Adipocyte (in vitro differentiated cells): ENCODE measurements around the gene RECQL5.

Source experiments
- DNase-seq: peaks from one replicate; pipeline ENCODE4 v3.0.0-alpha.2; 2015; ENCODE audit warnings: low read depth
- H3K27me3 ChIP-seq: replicated peaks from 2 replicates; pipeline ENCODE4 v1.7.0; 2013; ENCODE audit warnings: mild to moderate bottlenecking, low read length, moderate library complexity; ENCODE audit not compliant: control insufficient read depth, insufficient read depth
- H3K36me3 ChIP-seq: 2 replicates; pipeline ENCODE4 v1.7.0; 2013; ENCODE audit warnings: low read length, mild to moderate bottlenecking, moderate library complexity; ENCODE audit not compliant: control insufficient read depth, insufficient read depth, severe bottlenecking
- H3K4me1 ChIP-seq: 2 replicates; pipeline ENCODE4 v1.7.0; 2013; ENCODE audit warnings: mild to moderate bottlenecking, low read length, moderate library complexity; ENCODE audit not compliant: control insufficient read depth, insufficient read depth
- H3K4me3 ChIP-seq: 2 replicates; pipeline ENCODE4 v1.7.0; 2013; ENCODE audit warnings: mild to moderate bottlenecking, low read length, moderate library complexity
- H3K9ac ChIP-seq: 2 replicates; pipeline ENCODE4 v1.7.0; 2013; ENCODE audit warnings: mild to moderate bottlenecking, low read length, moderate library complexity
- H3K9me3 ChIP-seq: 2 replicates; pipeline ENCODE4 v1.7.0; 2013; ENCODE audit warnings: mild to moderate bottlenecking, low read length, moderate library complexity; ENCODE audit not compliant: control insufficient read depth

The RECQL5 gene

GRCh38 chr17:75622771-75623273 lies 44.1 kb downstream of the RECQL5 start:
- peaks cover 13% of the 10 kb centered on the region for H3K27me3 ChIP-seq
- H3K9ac ChIP-seq = no peak overlapping the region
- H3K4me1 ChIP-seq = no peaks in the 10 kb centered on the region
- no peak overlapping the region for H3K4me3 ChIP-seq
- no peak for DNase-seq
- no peaks in the 10 kb centered on the region for H3K36me3 ChIP-seq
- H3K9me3 ChIP-seq = no peaks in the 10 kb centered on the region

GRCh38 chr17:75622076-75622475 lies 44.9 kb downstream of the RECQL5 start:
- Histone ChIP-seq H3K9ac (no peak overlapping the region), H3K4me1 (no peaks in the 10 kb centered on the region), H3K27me3 (peaks cover 18% of the 10 kb centered on the region), H3K9me3 (no peaks in the 10 kb centered on the region), H3K36me3 (no peaks in the 10 kb centered on the region), H3K4me3 (no peak overlapping the region)
- DNase-seq = no peak

- Histone ChIP-seq H3K9ac (no peak overlapping the region), H3K27me3 (peaks cover 18% of the 10 kb centered on the region), H3K36me3 (no peaks in the 10 kb centered on the region), H3K4me3 (no peak overlapping the region), H3K9me3 (no peaks in the 10 kb centered on the region), H3K4me1 (no peaks in the 10 kb centered on the region)
- no peak for DNase-seq
These were observed 45.5 kb downstream of the RECQL5 start for GRCh38 chr17:75621489-75621888.

GRCh38 chr17:75619506-75620431 lies 47.2 kb downstream of the RECQL5 start:
- Histone ChIP-seq H3K9me3 (no peaks in the 10 kb centered on the region), H3K36me3 (no peaks in the 10 kb centered on the region), H3K9ac (no peak overlapping the region), H3K27me3 (peaks cover 18% of the 10 kb centered on the region), H3K4me3 (no peak overlapping the region), H3K4me1 (no peaks in the 10 kb centered on the region)
- DNase-seq = peak; percentile 46

- DNase-seq = no peak
- no peak overlapping the region for H3K9ac ChIP-seq
- no peaks in the 10 kb centered on the region for H3K4me1 ChIP-seq
- H3K27me3 ChIP-seq = peaks cover 16% of the 10 kb centered on the region
- H3K4me3 ChIP-seq = no peak overlapping the region
- no peaks in the 10 kb centered on the region for H3K9me3 ChIP-seq
- no peaks in the 10 kb centered on the region for H3K36me3 ChIP-seq
These were observed 49.3 kb downstream of the RECQL5 start for GRCh38 chr17:75617675-75618074.

- no peak for DNase-seq
- Histone ChIP-seq H3K9ac (no peak overlapping the region), H3K9me3 (no peaks in the 10 kb centered on the region), H3K27me3 (peaks cover 13% of the 10 kb centered on the region), H3K4me1 (no peaks in the 10 kb centered on the region), H3K4me3 (no peak overlapping the region), H3K36me3 (no peaks in the 10 kb centered on the region)
These were observed 49.7 kb downstream of the RECQL5 start for GRCh38 chr17:75617218-75617617.

- H3K4me3 ChIP-seq = no peak overlapping the region
- H3K4me1 ChIP-seq = no peaks in the 10 kb centered on the region
- no peaks in the 10 kb centered on the region for H3K9me3 ChIP-seq
- peaks cover 13% of the 10 kb centered on the region for H3K27me3 ChIP-seq
- no peak for DNase-seq
- no peak overlapping the region for H3K9ac ChIP-seq
- no peaks in the 10 kb centered on the region for H3K36me3 ChIP-seq
These were observed 50.3 kb downstream of the RECQL5 start for GRCh38 chr17:75616521-75617122.

- DNase-seq = no peak
- Histone ChIP-seq H3K27me3 (peaks cover 13% of the 10 kb centered on the region), H3K4me1 (peaks cover 5% of the 10 kb centered on the region), H3K4me3 (no peak overlapping the region), H3K9me3 (no peaks in the 10 kb centered on the region), H3K36me3 (no peaks in the 10 kb centered on the region), H3K9ac (no peak overlapping the region)
These were observed 51.7 kb downstream of the RECQL5 start for GRCh38 chr17:75615301-75615700.

GRCh38 chr17:75614556-75615270 lies 52.2 kb downstream of the RECQL5 start:
- H3K36me3 ChIP-seq = no peaks in the 10 kb centered on the region
- H3K4me1 ChIP-seq = peaks cover 5% of the 10 kb centered on the region
- no peaks in the 10 kb centered on the region for H3K9me3 ChIP-seq
- no peak for DNase-seq
- no peak overlapping the region for H3K4me3 ChIP-seq
- H3K9ac ChIP-seq = no peak overlapping the region
- peaks cover 13% of the 10 kb centered on the region for H3K27me3 ChIP-seq

- no peaks in the 10 kb centered on the region for H3K36me3 ChIP-seq
- H3K4me3 ChIP-seq = no peak overlapping the region
- no peaks in the 10 kb centered on the region for H3K9me3 ChIP-seq
- H3K9ac ChIP-seq = no peak overlapping the region
- DNase-seq = no peak
- peaks cover 9% of the 10 kb centered on the region for H3K27me3 ChIP-seq
- H3K4me1 ChIP-seq = peaks cover 5% of the 10 kb centered on the region
These were observed 52.9 kb downstream of the RECQL5 start for GRCh38 chr17:75614006-75614405.
